HG02610 (cell line): Measurements from ENCODE around the gene MMD.
"Not testable (repeated sequence)": the region's sequence is repeated elsewhere in the genome, so short reads cannot be mapped to it uniquely, and the experiment has no call there.

ENCODE experiments used
- ATAC-seq: cut with Tn5 transposase; IDR thresholded peaks from one replicate; pipeline ENCODE4 v1.9.1; 2021; ENCODE audit warnings: mild to moderate bottlenecking, moderate library complexity; ENCODE audit not compliant: unreplicated experiment

The MMD gene

DNA sequence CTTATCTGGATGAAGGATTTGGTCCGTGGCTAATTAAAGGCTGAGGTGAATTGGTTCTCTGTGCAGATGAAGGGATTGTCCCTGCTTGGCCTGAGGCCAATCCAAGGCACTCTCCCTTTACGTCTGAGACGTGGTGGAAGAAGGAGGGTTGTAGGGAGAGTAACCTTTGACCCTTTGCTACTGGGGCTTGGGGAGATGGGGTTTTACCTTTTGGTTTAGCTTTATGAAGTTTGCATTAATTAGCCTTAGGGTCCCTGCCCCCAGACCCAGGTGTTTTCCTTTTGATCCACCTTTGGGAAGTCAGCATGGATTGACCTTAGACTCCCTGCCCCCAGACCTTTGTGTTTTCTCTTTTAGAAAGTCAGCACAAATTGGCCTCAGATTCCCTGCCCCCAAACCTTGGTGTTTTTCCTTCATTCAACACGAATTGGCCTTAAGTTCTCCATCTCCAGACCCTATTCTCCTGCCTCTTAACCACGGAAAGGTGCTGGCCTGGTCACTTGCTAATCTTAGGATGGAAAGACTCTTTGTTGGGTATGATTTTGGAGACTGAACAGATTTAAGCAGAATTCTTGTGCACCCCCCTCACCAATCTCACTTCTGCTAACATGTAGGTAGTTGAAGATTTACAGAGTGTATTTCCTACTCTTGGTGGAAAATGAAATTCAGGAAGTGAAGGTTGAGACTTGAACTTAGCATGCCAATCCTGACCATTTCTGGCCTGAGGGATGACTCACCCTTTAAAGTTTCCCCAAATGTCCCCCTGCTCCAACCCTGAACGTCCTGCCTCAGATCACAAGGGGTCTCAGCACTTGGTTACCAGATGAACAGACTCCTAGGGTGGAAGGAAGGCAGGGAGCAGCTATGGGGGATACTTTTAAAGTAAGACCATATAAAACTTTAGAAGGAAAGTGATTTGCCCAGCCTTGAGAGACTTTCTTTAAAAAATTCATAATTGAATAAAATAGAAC lies 23.1 kb upstream of the MMD start:
- ATAC-seq, result peak; percentile 74

DNA sequence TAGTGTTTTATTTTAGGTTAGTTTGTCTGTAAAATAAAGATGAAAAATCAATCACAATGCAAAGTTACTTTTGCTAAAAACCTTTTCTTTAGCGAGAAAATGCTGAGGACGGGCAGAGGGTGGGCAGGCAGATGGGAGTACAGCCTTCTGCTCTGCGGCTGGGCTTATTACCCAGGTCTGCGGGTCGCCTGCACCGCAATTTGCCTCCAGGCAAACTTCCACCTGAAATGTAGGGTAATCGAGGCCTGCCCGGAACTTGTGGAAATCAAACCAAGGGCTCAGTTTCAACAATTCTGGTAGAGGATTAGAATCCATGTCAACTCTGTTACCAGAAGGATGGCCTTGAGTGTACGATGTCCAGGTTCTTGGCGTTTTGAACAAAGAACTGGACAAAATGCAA lies 22.3 kb upstream of the MMD start:
- ATAC-seq, result no peak

DNA sequence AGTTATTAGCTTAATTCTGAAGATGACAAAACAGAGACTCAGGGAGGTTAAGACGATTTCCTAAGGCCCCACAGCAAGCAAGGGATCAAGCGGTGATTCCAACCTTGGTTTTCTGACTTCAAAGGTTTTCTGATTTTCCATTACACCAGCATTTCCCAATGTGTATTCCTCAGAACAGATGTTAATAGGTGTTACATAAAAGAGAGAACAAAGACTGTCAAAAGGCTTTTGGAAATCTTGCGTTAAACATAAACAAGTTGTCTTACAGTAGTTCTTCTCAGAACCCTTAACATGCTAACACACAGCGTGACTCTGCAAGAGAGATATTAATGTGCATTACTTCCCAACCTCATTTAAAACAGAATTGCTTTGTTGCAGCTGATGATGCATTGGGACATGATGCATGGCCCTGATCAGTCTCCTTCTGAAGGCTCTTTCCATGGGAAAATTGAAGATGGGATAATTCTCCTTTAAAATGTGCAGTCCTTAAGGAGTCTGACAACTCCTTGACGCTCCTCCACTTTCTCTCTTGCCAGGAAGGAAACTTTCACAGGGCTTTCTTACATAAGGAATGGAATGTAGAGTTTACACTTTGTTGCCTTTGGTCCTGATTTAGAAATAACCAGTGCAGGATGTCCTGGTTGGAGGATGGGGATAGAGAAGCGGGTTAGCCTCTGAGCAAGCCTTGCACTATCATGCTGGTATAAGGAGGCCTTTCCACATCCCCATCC lies 21.5 kb upstream of the MMD start:
- no peak for ATAC-seq

DNA sequence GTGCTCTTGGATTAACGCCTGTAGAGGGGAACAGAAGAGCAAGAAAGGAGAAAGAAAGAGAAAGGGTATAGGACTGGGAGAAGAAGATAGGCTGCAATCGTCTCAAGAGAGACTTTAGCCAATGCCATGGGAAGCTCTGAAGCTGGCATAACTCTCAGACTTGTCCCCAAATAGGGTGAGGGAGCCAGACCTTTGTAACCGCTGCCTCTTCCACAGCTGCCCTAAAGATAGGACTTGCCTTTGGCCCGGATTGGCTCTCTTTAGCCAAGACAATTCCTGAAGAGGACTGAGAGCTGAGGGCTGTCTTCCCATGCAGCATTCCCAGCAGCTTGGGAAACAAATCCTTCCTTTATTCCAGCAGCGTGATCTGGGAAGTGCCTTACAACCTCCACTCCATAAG lies 20.8 kb upstream of the MMD start:
- ATAC-seq, result no peak

DNA sequence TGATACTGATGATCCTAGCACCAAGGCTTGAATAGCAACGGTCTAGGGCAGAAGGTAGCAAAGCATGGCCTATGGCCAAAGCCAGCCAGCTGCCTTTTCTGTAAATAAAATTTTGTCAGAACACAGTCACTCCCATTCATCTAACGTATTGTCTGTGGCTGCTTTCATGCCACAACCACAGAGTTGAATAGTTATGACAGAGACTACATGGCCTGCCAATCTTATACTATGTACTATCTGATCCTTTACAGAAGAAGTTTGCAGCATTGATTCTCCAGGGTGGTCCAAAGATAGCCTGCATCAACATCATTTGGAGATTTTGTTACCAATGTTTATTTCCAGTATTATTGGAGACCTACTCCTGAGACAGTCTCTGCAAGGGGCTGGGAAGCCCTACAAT lies 19.9 kb upstream of the MMD start:
- peak; percentile 37 for ATAC-seq

DNA sequence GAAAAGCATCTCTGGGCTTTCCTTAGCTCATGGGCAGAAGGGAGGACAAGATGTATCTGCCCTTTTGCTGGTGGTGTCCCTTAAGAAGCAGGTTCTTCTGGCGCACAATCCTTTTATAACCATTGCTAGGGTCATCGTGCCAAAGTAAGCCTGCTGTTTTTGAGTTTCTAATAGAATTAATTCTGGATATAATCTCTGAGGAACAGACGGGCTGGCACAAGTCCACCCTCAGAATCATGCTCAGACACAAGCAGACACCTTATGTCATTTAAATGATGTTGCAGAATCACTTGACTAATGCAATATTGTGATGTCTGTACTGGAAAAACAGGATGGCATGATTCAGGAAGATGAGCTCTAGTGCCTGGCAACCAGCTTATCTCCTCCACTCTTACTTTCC lies 18.8 kb upstream of the MMD start:
- no peak for ATAC-seq

DNA sequence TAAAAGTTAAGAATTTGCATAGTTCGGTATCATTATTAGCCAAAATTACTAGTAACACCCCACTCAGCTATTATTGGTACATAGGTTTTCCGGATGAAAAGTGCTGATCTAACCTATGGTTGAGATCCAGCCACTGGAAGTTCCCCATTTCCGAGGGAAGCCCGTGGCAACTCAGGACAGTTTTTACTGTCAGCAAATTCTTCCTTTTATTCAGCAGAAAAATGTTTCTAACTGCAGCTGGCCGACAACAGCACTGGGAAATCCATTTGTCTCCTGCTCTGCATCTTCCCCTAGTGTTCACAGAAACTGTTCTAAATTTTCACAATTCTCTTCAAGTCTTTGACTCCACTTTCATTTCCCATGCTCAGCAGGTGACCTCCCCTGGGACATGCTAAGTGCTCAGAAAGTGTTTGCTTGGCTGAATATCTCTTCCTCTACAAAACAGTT lies 15.5 kb upstream of the MMD start:
- ATAC-seq, result peak; percentile 54

DNA sequence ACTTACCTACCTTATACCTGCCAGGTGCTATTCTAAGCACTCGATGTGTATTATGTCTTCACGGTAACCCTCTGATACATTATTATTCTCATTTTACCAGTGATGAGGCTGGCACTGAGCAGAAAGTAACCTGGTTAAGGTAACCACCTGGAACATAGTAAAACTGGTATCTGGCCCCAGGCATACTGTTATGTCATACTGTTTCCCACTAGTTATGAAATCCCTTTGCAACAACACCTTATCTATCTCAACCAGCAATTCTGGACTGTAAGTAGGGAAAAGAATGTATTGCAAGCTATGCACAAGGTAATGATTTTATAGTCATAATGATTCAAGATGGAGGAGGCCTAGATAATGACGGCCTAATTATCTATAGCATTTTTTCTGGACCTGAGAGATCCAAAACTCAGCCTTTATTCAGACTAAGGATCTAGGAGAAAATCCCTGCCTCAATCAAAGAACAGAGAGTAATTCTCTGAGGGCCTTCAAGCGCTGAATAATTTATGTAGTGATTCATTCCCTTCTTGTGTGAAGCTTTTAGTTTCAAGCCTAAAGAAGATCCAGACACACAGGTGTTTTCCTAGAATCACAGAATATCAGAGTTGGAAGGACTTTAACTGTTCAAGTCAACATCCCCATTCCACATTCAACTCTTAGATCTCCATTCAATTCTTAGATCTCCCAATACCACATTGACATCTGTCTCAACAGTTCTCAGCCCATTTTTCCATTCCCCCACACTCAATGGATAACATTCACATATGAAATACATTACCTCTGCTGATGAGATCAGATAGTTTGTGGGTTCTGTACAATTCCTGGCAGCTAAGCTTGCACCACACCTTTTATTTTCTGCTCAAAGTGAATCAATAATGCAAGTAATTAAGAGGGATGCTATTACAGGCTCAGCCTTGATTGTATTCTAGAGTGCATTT lies 14.9 kb upstream of the MMD start:
- peak; percentile 24 for ATAC-seq

DNA sequence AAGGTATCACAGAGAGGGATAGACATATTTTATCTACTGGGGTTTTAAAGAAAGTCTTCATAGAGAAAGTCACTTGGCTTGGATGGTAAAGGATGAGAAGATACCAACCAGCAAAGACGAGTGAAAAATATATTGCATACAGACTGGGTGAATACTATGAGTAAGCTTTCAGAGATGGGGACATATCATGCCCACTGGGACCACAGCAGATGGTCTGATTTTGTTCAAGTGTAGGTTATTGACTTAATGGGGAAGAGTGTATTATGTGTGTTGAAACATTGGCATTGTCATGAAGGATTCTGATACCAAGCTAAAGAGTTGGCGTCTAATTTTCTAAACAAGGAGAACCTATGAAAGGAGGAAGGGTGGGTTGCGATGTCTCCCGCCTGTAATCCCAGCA lies 13.8 kb upstream of the MMD start:
- no peak for ATAC-seq

DNA sequence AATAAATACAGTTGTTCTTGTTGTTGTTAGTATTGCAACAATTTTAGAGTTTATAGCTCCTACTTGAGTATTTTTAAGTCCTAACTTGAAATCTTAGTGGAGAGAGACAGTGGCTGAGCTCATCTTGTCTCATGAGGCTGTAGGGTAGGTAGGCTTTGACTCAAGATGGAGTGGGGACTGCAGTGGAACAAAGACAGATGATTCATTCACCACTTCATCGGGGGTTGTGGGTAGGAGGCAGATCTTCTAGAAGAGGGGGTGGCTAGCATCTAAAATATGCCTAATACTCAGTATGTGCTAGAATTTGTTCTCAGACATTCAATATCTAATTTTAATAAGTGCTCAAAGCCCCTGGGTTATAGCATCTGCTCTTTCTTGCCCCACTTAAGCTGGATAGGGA lies 13.1 kb upstream of the MMD start:
- peak; percentile 43 for ATAC-seq

DNA sequence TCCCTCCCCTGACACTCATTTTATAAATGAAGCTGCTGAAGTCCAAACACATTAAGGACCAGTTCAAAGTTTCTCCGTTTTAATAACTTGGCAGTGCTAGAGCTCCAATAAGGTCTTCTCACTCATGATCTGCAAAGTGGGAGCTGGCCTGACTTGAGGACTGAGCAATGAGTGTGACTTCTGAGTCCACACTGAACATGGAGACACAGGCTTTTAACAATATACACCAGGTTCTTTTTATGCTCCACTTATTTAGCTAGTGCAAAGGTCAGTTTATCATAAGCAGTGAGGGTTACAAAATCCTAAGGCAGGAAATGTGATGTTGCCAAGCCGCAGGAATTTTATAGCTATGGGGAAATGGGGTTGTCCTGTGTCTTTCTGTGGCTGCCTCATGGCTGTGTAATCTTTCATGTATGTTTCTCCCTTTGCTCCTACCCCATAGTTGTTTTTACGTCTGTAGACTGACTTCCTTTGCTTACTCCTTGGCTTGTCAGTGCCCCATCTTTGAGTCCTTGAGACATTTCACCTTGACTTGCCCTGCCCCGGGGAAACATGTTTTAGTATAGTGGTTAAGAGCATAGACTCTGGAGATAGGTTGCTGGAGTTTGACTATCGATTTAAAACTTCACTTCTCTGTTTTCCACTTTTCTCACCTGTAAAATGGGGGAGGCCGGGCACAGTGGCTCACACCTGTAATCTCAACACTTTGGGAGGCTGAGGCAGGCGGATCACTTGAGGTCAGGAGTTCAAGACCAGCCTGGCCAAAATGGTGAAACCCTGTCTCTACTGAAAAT lies 12.2 kb upstream of the MMD start:
- ATAC-seq, result no peak

DNA sequence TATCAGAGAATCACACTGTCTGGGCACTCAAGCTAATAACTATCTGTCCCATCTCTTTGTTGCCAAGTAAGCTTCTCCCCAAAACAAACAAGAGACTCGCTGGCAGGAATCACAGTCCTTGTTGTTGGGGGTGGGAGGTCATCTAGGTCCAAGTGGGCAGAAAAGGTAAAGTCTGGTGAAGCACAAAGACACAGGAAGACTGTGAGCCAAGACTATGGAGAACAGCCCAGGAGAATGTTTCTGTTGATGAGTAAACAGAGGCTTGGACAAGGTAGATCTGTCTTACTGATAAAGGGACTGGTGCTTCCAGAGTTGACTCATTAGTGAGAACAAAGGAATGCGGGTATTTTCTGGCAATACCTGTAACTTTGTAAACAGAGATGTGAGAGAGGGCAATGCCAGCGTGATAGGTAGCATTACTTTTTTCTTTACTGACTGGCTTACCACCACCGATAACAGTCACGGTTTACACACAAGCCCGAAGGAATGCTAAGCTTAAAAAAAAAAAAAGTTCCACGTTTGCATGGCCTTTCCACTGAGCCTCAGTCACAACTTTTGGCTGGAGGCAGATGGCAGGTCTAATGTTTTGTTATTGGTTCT lies 11.5 kb upstream of the MMD start:
- ATAC-seq, result peak; percentile 27

DNA sequence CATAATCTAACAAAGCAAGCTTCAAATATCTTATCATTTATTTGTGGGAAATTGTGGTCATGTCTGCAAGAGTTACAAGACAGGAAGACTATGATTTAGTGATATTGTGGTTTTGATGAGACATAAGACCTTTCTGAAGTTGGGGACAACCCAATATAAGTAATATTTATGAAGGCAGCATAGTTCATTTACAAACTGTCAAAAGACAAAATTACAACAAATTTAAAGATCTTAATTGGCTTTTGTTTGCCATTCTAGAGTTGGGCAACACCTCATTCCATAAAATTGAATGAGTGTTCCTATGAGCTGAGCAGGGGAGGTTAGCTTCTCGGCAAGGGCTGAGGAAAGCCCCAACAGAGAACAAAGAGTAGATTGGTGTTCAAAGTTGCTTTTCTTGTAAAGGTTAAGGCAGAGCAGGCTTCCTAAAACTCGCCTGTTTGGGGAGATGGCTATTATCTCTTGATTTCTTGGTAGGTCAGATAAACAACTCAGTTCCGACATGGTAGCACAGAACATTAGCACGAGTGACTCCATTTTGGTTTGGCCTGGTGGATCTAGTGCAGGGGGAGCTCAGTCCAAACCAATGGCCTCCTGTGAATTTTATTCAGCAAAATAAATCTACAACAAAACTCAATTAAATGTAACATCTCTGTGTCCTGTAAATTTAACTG lies 10.9 kb upstream of the MMD start:
- ATAC-seq, result no peak

DNA sequence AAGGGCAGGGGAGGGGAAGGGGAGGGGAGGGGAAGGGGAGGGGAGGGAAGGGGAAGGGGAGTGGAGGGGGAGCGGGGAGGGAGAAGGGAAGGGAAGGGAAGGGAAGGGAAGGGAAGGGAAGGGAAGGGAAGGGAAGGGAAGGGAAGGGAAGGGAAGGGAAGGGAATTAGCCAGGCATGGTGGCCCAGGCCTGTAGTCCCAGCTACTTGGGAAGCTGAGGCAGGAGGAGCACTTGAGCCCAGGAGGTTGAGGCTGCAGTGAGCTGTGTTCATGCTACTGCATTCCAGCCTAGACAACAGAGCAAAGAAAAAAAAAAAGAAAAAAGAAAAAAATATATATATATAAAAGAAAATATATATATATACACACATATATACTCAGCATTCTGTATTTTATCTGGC lies 10.3 kb upstream of the MMD start:
- not testable (repeated sequence) for ATAC-seq

DNA sequence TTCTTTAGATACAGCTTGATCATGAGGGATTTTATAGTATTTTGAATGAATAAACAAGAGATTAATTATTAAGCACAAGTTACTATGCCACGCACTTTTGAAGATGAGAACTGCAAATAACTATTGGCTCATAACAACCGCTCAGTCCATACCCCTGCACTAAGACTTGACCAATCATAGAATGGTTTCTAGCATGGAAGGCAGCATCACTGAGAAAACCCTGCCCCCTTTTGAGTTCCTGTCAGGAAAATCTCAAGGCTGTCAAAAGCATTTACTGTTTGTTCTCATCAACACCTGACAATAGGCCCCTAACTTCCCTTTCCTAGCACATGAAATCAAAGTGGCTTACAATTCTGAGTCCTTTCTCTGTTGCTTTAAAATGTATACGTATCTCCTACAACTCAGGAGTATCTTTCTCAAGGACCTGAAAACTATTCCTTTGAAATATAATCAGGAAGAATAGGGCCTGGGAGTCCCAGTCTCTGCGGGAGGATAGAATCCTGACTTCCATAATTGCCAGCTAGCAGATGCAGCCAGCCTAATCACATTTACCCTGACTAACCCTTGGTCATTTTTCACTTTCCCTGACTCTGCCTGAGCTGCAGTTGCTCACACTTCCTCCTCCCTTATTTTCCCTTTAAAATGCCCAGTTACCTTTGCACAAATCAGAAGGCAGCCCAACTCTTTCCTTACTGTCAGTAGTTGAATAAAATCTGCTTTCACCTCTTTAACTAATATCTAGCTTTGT lies 9.1 kb upstream of the MMD start:
- no peak for ATAC-seq

DNA sequence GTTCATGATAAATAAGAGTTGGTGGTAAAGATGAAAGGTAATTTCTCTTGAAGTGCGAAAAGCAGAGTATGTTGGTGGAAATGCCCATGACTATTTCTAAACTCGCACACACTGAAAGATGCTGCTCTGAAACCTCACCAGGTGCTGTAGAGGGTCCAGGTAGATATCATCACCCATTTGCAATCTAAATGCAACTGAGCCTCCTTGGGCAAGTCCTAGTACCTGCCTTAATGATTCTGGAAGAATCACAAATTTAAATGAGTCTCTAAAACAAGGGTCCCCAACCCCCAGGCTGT lies 5.9 kb upstream of the MMD start:
- ATAC-seq, result peak; percentile 40

DNA sequence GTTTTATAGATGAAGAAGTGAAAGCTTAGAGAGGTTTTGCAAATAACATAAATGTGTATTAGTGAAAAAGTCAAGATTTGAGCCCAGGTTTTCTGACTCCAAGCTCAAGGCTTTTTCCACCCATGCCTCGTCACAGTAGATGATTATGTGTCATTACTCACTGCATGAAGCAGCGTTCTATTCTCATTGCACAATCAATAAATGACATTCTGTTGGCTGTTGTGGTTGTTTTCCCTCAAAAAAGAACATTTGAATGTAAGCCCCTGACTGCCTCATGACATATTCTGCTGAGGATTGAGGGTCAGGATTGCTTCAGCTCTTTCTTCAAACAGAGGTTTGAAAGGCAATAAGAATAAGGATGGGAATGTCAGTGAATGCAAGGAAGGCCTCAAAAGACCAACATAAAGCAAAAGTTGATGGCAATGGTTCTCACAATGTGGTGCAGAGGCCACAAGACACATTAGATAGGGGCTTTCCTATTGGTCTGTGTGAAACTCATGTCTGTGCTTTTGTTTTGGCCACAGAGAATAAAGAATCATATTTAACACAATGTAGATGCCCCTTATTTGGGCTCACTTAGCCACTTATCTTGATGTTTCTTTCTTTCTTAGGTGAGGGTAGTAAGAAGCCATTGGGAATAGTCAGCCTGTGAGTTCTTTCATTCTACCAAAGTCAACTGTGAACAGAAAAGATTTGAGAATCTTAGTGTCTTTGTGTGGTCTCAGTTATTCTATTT lies 5.4 kb upstream of the MMD start:
- peak; percentile 70 for ATAC-seq

DNA sequence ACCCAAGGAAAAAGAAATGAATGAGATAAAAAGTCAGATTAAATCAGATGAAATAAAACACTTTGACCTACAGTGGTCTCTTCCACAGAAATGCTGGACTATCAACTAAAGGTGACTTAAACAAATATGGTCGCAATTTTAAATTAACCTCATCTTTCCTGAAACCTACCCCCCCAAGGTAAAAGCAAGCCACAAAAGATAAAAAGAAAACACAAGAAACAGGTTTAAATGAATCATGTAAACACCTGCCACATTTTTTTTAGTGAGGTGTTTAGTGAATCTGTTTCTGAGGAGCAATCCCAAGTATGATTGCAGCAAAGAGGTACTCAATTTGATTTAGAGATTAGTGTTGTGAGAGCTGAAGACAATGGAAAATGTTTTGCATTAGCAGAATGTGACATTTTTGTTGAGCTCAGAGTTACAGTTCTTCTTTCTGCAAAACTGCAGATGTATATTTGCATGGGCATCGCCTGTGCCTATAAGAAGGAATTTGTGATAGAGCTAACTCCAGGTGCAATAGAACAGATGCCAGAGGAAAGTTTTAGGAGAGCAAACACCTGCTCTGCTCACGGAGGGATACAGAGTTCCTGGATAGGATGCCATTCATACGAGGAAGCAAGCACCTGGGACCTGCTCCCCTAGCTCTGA lies 3.4 kb upstream of the MMD start:
- ATAC-seq, result no peak
